Natural killer cell (primary cell): ENCODE measurements around the gene TOGARAM2. TPM values are rescaled to one million over a fixed set of nuclear protein-coding genes. Genes with fewer than 3 reads are reported as not detected.
"Not testable (repeated sequence)": the region's sequence is repeated elsewhere in the genome, so short reads cannot be mapped to it uniquely, and the experiment has no call there.

ENCODE experiments used
- ATAC-seq, 3 donors: fragments of 150-1000 bp in 2 of 3; fragments of 200-7000 bp in 1 of 3; cut with Tn5 transposase; 1 replicate in 1 of 3; 2 replicates in 2 of 3; pipeline ENCODE4 v1.10.0; 2021; ENCODE audit warnings: mild to moderate bottlenecking in 2 of 3, moderate library complexity in 2 of 3
- DNase-seq, 2 donors: peaks; one replicate each; pipeline versions ENCODE4 v3.0.0 to v3.0.0-alpha.2; 2013 to 2021; ENCODE audit warnings: mixed read lengths in 1 of 2
- H3K27ac ChIP-seq: one replicate; pipeline ENCODE4 v1.5.1; 2013; ENCODE audit warnings: mild to moderate bottlenecking, low read length
- H3K27me3 ChIP-seq: one replicate; pipeline ENCODE4 v1.6.1; 2013; ENCODE audit warnings: low read length; ENCODE audit not compliant: control insufficient read depth, insufficient read depth
- H3K36me3 ChIP-seq: one replicate; pipeline ENCODE4 v1.6.1; 2013; ENCODE audit warnings: low read length; ENCODE audit not compliant: control insufficient read depth, insufficient read depth
- H3K4me1 ChIP-seq: one replicate; pipeline ENCODE4 v1.6.1; 2013; ENCODE audit warnings: low read length; ENCODE audit not compliant: control insufficient read depth, insufficient read depth
- H3K4me3 ChIP-seq: one replicate; pipeline ENCODE4 v1.5.1; 2013; ENCODE audit warnings: low read length
- H3K9me3 ChIP-seq: one replicate; pipeline ENCODE4 v1.6.1; 2013; ENCODE audit warnings: low read length; ENCODE audit not compliant: control insufficient read depth, insufficient read depth
- H3K27ac Mint-ChIP-seq, 2 donors: one replicate each; pipeline ENCODE4 v1.8.0; 2022; ENCODE audit warnings: mild to moderate bottlenecking in 2 of 2, mixed read lengths in 2 of 2, moderate library complexity in 1 of 2
- H3K27me3 Mint-ChIP-seq, 2 donors: one replicate each; pipeline ENCODE4 v1.8.0; 2022; ENCODE audit warnings: low read depth in 2 of 2, mixed read lengths in 2 of 2
- H3K36me3 Mint-ChIP-seq: one replicate; pipeline ENCODE4 v1.8.0; 2022; ENCODE audit warnings: mixed read lengths
- H3K4me1 Mint-ChIP-seq, 2 donors: one replicate each; pipeline ENCODE4 v1.8.0; 2022; ENCODE audit warnings: mixed read lengths in 2 of 2
- H3K4me3 Mint-ChIP-seq: one replicate; pipeline ENCODE4 v1.8.0; 2022; ENCODE audit warnings: mild to moderate bottlenecking, moderate library complexity, mixed read lengths
- H3K9me3 Mint-ChIP-seq, 2 donors: one replicate each; pipeline ENCODE4 v1.8.0; 2022; ENCODE audit warnings: mixed read lengths in 2 of 2
- CTCF ChIP-seq: fragments of 200-600 bp; IDR thresholded peaks from one replicate; pipeline ENCODE4 v1.8.0; 2022; ENCODE audit warnings: antibody characterized with exemption
- WGBS: methylation state at CpG from one replicate; pipeline ENCODE4 v1.1.7; 2013; ENCODE audit warnings: missing lambda C conversion rate; ENCODE audit not compliant: insufficient coverage; 5-methylcytosine and 5-hydroxymethylcytosine counted together
- intact Hi-C: fragments of 100-400 bp; cut with micrococcal nuclease; formaldehyde crosslinking; loops from one replicate; pipeline ENCODE4 v1.14.2; 2022
- total RNA-seq, 4 donors: library from RNA; stranded (reverse); fragments of 120-200 nt in 1 of 4; gene quantifications; one replicate each; pipeline versions ENCODE4 v1.2.3 to v1.2.4, GENCODE V29; 2013 to 2022

The TOGARAM2 gene
- total RNA-seq, 3 donors from 2014 or later (not counting 1 experiment from before 2014, with no cell fraction given), result 25.9 to 53.2 (median 30.8) TPM

GRCh38 chr2:29082804-29083495, 101.9 kb downstream of the TOGARAM2 start:
- 85% methylated on average over 5 of the region's 5 CpGs for WGBS
- H3K4me3 ChIP-seq, result no peak overlapping the region
- no peaks in the 10 kb centered on the region for H3K4me1 ChIP-seq
- H3K36me3 ChIP-seq, result no peaks in the 10 kb centered on the region
- no peaks in the 10 kb centered on the region for H3K27me3 ChIP-seq
- Mint-ChIP-seq H3K9me3 (no peaks in the 10 kb centered on the region), H3K4me1 (no peaks in the 10 kb centered on the region), H3K36me3 (no peaks in the 10 kb centered on the region), H3K4me3 (no peak overlapping the region), H3K27ac (no peak overlapping the region), H3K27me3 (no peaks in the 10 kb centered on the region)
- H3K9me3 ChIP-seq, result peaks cover 9% of the 10 kb centered on the region
- TF ChIP-seq CTCF, result no peak
- ATAC-seq, result no peak
- H3K27ac ChIP-seq, result no peak overlapping the region
- intact Hi-C loops, result no loop called here
- DNase-seq, result no peak

DNA sequence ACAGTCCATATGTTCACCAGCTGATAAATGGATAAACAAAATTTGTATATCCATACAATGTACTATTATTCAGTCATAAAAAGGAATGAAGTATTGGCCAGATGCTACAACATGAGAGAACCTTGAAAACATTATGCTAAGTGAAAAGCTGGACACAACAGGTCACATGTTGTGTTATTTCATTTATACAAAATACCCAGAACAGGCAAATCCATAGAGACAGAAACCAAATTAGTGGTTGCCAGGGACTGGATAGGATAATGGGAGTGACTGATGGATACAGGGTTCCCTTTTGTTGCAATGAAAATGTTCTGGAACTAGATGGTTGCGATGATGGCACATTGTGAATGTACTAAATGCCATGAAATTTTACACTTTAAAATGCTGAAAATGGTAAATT, 103.5 kb downstream of the TOGARAM2 start:
- H3K9me3 ChIP-seq, result peaks cover 9% of the 10 kb centered on the region
- intact Hi-C loops, result no loop called here
- H3K27ac ChIP-seq, result no peak overlapping the region
- H3K36me3 ChIP-seq, result no peaks in the 10 kb centered on the region
- H3K4me1 Mint-ChIP-seq, result no peaks in the 10 kb centered on the region
- H3K27me3 ChIP-seq, result no peaks in the 10 kb centered on the region
- no peaks in the 10 kb centered on the region for H3K27me3 Mint-ChIP-seq
- H3K9me3 Mint-ChIP-seq, result no peaks in the 10 kb centered on the region
- H3K36me3 Mint-ChIP-seq, result no peaks in the 10 kb centered on the region
- ATAC-seq (no peak), DNase-seq (no peak)
- no peak overlapping the region for H3K27ac Mint-ChIP-seq
- no peaks in the 10 kb centered on the region for H3K4me1 ChIP-seq
- WGBS, result 92% methylated on average over 1 of the region's 1 CpG
- no peak overlapping the region for H3K4me3 ChIP-seq
- no peak for TF ChIP-seq CTCF
- H3K4me3 Mint-ChIP-seq, result no peak overlapping the region

DNA sequence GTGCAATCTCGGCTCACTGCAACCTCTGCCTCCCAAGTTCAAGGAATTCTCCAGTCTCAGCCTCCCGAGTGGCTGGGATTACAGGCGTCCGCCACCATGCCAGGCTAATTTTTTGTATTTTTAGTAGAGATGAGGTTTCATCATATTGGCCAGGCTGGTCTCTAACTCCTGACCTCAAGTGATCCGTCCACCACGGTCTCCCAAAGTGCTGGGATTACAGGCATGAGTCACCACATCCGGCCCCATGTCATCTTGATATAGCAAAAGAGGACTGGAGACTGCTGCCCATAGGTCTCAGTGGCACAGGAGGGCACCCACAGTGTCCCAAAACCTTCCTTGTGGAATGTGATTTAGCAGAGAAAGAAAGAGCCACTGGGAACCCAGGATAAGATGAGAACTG, 109.2 kb downstream of the TOGARAM2 start:
- H3K27ac Mint-ChIP-seq, H3K36me3 Mint-ChIP-seq, H3K27ac ChIP-seq, H3K36me3 ChIP-seq, H3K27me3 Mint-ChIP-seq, H3K27me3 ChIP-seq, H3K9me3 Mint-ChIP-seq, DNase-seq, H3K4me3 Mint-ChIP-seq, ATAC-seq, H3K4me3 ChIP-seq, H3K4me1 Mint-ChIP-seq, intact Hi-C loops, H3K4me1 ChIP-seq, H3K9me3 ChIP-seq: not testable (repeated sequence)
- 93% methylated on average over 7 of the region's 7 CpGs for WGBS

DNA sequence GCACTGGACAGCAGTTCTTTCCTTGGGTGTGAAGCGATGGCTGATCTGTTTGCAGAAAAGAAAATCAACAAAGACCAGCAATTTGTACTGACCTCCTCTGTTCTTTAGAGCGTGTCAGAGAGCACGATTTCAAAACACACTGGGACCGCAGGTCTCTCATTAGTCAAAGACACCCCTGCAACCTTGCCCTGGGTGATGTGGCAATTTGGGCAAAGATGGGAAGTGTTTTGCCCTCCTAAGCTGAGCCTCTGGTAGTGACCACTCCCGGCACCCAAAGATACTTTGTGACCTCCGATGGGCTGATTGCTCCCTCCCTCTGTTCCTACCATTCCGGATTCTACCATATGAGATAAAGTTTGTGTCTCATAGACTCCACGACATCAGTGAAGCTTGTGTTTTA, 115.9 kb downstream of the TOGARAM2 start:
- 91% methylated on average over 8 of the region's 8 CpGs for WGBS
- Mint-ChIP-seq H3K27ac (no peak overlapping the region), H3K9me3 (no peaks in the 10 kb centered on the region), H3K4me3 (no peak overlapping the region), H3K4me1 (no peaks in the 10 kb centered on the region), H3K27me3 (no peaks in the 10 kb centered on the region), H3K36me3 (no peaks in the 10 kb centered on the region)
- ATAC-seq (no peak), DNase-seq (no peak)
- intact Hi-C loops, result no loop called here
- H3K4me3 ChIP-seq, result no peak overlapping the region
- H3K27ac ChIP-seq, result no peak overlapping the region
- no peaks in the 10 kb centered on the region for H3K27me3 ChIP-seq
- H3K36me3 ChIP-seq, result no peaks in the 10 kb centered on the region
- H3K4me1 ChIP-seq, result no peaks in the 10 kb centered on the region
- TF ChIP-seq CTCF, result no peak
- H3K9me3 ChIP-seq, result no peaks in the 10 kb centered on the region
